ENCODE data around the gene TRAF6.
A peak's percentile ranks its signal among the peaks of the same experiment; 100 is the strongest.

The TRAF6 gene

DNA sequence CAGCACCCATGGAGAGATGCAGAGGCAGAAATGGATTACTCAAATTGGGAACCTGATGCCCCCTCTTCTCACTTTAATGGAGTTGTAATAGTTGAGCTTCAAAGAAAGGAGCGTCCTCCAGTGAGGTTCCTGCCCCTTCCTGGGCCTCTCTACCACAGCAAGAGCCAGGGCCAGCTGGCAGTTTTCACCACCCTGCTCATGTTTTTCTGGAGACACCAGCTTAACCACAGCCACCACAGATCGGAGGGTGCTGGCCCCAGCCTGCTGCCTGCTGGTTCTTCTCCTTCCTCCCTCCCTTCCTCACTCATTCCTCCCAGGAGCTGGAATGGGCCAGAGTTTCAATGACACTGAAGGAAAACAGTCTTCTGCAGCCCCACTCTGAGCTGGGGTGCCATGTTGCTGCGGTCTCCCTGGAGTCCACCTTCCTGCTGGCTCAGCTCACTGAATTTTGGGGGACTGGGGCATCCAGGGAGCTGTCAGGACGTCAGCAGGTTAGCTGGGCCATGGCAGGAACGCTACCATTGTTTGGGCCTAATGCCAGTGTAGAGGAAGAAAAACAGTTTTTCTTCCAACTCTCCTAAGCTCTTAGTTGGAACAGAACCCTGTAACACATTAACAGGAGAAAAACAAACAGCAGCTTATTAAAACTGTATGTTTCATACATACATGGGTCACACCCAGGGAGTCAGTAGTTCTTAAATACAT is 57.7 kb downstream of the TRAF6 start:
- H3K4me3 ChIP-seq: 0 out of 20 replicates have a peak overlapping the region, but pooled peaks of 1 of the 10 experiments have one; percentile 12

DNA sequence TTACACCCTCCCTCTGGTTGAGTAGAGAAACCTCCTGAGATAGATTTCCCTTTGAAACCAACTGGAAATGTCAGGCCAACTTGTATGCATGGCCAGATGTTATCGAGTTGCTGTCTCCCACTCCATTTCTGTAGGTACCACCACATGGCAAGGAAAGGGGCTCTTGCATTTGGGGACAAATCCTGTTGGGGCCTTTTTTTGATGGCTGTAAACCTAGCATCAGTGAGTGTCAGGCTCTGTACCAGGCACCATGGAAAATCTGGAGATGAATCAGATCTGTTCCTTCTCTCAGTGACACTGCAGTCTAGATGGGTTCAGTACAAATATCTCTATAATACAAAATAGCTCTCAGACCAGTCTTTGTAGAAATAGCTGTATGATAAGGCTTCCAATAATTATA is 58.4 kb downstream of the TRAF6 start:
- peak overlapping the region in 1 of 11 experiments; percentile 16; a peak in 1 of 22 replicates for H3K9ac ChIP-seq
- peak overlapping the region; percentile 67 to 92 (median 87) for H3K4me2 ChIP-seq

More for the DNA sequence above, 57.7 kb downstream of the TRAF6 start:
- H3K36me3 ChIP-seq: peaks cover under 1 to 27% (median 18%) of the 10 kb centered on the region in 11 experiments; a peak in 20 of 22 replicates
- peak overlapping the region in 3 of 11 experiments; percentile 16 to 28 (median 24); a peak in 4 of 22 replicates for H3K9ac ChIP-seq
- H4K20me1 ChIP-seq: peaks cover 0 to 4% (median 0%) of the 10 kb centered on the region in 11 experiments; a peak in 2 of 22 replicates
- H3K4me1 ChIP-seq: peaks cover 76 to 83% (median 82%) of the 10 kb centered on the region in 10 experiments
- H3K27ac ChIP-seq: peak overlapping the region in 9 of 11 experiments; percentile 3 to 71 (median 65); a peak in 15 of 22 replicates
- H3K4me2 ChIP-seq: peak overlapping the region; percentile 67 to 92 (median 87)
- TF ChIP-seq Cebpa-rat (IDR thresholded peaks at IDR 0.05): no peak
- no peaks in the 10 kb centered on the region for H3K27me3 ChIP-seq
- no peaks in the 10 kb centered on the region for H3K9me3 ChIP-seq (replicated peaks in 1 of 11)

DNA sequence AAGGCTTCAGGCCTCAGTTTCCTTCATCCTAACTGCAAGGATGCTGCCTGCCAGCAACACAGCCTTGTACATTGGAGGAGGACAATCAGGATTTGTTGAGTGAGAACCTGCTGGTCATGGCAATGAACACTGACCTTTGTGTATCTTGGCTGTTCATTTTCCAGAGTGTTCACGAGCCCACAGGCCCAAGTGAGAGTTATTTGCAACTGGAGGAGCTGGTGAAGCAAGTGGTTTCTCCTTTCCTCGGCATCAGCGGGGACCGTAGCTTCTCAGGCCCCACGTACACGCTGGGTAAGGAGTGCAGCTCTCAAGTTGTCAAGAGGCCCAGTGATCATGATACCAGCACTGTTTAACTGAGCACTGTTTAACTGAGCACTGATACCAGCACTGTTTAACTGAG is 59.0 kb downstream of the TRAF6 start:
- no peak for TF ChIP-seq Cebpa-rat (IDR thresholded peaks at IDR 0.05)
- Histone ChIP-seq H3K9me3 (replicated peaks in 1 of 11) (no peaks in the 10 kb centered on the region), H3K4me3 (no peak overlapping the region), H3K9ac (0 out of 22 replicates have a peak overlapping the region, but pooled peaks of 1 of the 11 experiments have one; percentile 13), H3K27me3 (no peaks in the 10 kb centered on the region), H3K27ac (peak overlapping the region in 6 of 11 experiments; percentile 50 to 71 (median 66); a peak in 8 of 22 replicates), H4K20me1 (peaks cover 0 to 2% (median 0%) of the 10 kb centered on the region in 11 experiments; a peak in 2 of 22 replicates), H3K4me1 (peaks cover 66 to 72% (median 70%) of the 10 kb centered on the region in 10 experiments), H3K36me3 (peaks cover 11 to 33% (median 31%) of the 10 kb centered on the region in 11 experiments; a peak in 20 of 22 replicates), H3K4me2 (peak overlapping the region; percentile 67 to 92 (median 87))

More for the DNA sequence above, 58.4 kb downstream of the TRAF6 start:
- Histone ChIP-seq H3K4me1 (peaks cover 73 to 78% (median 77%) of the 10 kb centered on the region in 10 experiments), H3K27me3 (no peaks in the 10 kb centered on the region), H3K9me3 (replicated peaks in 1 of 11) (no peaks in the 10 kb centered on the region), H3K4me3 (no peak overlapping the region), H3K27ac (peak overlapping the region in 7 of 11 experiments; percentile 50 to 71 (median 66); a peak in 14 of 22 replicates), H4K20me1 (peaks cover 0 to 4% (median 0%) of the 10 kb centered on the region in 11 experiments; a peak in 2 of 22 replicates), H3K36me3 (peaks cover 7 to 28% (median 25%) of the 10 kb centered on the region in 11 experiments; a peak in 20 of 22 replicates)
- no peak for TF ChIP-seq Cebpa-rat (IDR thresholded peaks at IDR 0.05)

DNA sequence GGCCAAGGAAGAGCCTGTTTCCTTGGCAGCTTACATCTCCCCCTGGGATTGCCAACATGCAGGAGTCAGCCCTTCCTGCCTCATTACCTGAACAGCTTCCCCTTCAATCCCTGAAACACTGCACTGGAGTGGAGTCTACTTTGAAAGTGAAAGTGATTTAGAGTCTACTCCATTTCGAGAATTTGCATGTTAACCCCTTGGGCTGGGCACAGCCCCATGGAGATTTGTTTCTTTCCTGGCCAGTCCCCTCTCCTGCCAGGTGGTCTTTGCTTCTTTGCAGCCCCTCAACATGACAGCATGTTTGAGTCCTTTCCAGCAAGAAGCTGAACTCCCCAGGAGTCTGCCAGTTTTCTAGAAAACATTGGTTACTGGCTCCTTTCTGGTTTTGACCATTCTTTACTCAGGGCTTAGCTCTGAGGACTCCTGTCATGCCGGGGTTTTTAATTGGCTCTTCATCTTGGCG is 59.9 kb downstream of the TRAF6 start:
- Histone ChIP-seq H3K9ac (no peak overlapping the region), H3K27ac (peak overlapping the region in 1 of 11 experiments; percentile 70; a peak in 1 of 22 replicates), H3K27me3 (no peaks in the 10 kb centered on the region), H3K4me2 (peak overlapping the region; percentile 67 to 92 (median 87)), H3K9me3 (replicated peaks in 1 of 11) (no peaks in the 10 kb centered on the region), H3K4me3 (peak overlapping the region in 2 of 10 experiments; percentile 14 to 24; a peak in 2 of 20 replicates), H3K4me1 (peaks cover 57 to 63% (median 61%) of the 10 kb centered on the region in 10 experiments), H3K36me3 (peaks cover 12 to 41% (median 32%) of the 10 kb centered on the region in 11 experiments; a peak in 20 of 22 replicates), H4K20me1 (no peaks in the 10 kb centered on the region; a peak in 1 of 22 replicates)
- no peak for TF ChIP-seq Cebpa-rat (IDR thresholded peaks at IDR 0.05)

DNA sequence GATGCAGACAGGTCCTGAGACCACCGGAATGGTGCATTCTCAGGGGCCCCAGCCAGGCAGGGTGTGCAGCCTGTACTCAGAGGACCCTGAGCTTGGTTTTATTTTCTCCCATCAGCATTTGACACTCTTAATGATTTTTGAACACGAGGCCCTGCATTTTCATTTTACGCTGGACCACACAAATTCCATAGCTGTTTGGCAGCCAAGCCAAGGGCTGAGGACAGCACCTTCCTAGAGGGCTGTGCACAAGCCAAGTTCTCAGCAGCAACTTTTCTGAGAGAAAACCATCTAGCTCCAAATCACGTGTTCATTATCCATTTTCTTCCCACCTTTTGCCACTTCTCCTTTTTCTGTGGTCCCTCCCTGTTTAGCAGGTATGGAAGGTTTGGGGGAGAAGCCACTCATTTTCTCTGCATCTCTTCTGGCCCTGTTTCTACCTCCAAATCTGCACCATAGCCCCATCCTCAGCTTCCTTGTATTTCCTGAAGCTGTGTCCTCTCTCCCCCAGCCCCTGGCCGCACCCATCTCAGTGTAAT is 60.4 kb downstream of the TRAF6 start:
- peak overlapping the region in 2 of 10 experiments; percentile 14 to 24; a peak in 1 of 20 replicates for H3K4me3 ChIP-seq
- H3K9me3 ChIP-seq (replicated peaks in 1 of 11): no peaks in the 10 kb centered on the region
- H3K4me2 ChIP-seq: peak overlapping the region; percentile 67 to 92 (median 87)
- H4K20me1 ChIP-seq: no peaks in the 10 kb centered on the region
- no peak for TF ChIP-seq Cebpa-rat (IDR thresholded peaks at IDR 0.05)
- H3K9ac ChIP-seq: no peak overlapping the region
- H3K27ac ChIP-seq: peak overlapping the region in 1 of 11 experiments; percentile 70; a peak in 1 of 22 replicates
- H3K27me3 ChIP-seq: no peaks in the 10 kb centered on the region
- peaks cover 52 to 58% (median 56%) of the 10 kb centered on the region in 10 experiments for H3K4me1 ChIP-seq
- H3K36me3 ChIP-seq: peaks cover 12 to 46% (median 33%) of the 10 kb centered on the region in 11 experiments; a peak in 20 of 22 replicates

DNA sequence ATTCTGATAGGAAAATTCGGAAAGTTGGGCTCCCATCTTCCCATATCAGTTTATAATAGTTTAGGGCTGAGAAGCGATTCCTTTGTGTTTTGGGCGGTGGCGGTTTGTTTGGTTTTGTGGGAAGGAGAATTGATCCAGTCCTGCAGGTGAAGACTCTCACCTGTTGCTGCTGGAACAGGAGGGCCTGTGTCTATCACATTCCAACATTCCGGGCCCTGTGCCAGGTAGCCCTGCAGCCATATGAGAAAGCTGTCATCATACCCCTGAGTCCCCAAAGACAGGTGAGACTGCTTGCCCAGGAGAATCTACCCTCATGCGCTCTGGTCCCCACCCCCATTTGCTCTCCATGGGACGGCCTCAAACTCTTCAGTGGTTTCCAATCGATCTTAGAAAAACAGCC is 62.1 kb downstream of the TRAF6 start:
- no peak overlapping the region for H3K9ac ChIP-seq
- H3K9me3 ChIP-seq (replicated peaks in 1 of 11): no peaks in the 10 kb centered on the region
- H3K4me2 ChIP-seq: no peak overlapping the region
- H3K27me3 ChIP-seq: no peaks in the 10 kb centered on the region
- H3K27ac ChIP-seq: no peak overlapping the region
- no peaks in the 10 kb centered on the region for H4K20me1 ChIP-seq
- peaks cover 35 to 41% (median 39%) of the 10 kb centered on the region in 10 experiments for H3K4me1 ChIP-seq
- H3K4me3 ChIP-seq: no peak overlapping the region
- no peak for TF ChIP-seq Cebpa-rat (IDR thresholded peaks at IDR 0.05)
- peaks cover 19 to 58% (median 40%) of the 10 kb centered on the region in 11 experiments; a peak in 20 of 22 replicates for H3K36me3 ChIP-seq

DNA sequence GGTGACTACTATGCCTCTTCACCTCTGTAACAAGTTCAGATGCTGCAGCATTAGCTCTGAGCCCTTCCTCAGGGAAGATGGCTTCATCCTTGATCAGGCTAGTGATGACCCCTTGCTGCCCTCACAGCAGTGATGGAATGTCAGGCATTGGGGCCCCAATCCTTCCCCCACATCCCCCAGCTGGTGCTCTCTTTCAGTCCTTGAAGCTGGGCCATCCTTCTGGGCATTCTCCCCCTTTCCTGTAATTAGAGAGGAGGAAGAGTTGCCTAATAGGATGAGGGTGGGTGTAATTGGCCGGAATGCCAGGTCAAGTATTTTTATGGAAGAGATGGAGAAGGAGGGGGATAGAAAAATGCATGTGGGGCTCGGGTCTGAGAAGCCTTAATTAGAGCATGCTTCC is 62.6 kb downstream of the TRAF6 start:
- no peak overlapping the region for H3K4me3 ChIP-seq
- H3K36me3 ChIP-seq: peaks cover 19 to 58% (median 41%) of the 10 kb centered on the region in 11 experiments; a peak in 20 of 22 replicates
- no peaks in the 10 kb centered on the region for H3K27me3 ChIP-seq
- peaks cover 31 to 38% (median 35%) of the 10 kb centered on the region in 10 experiments for H3K4me1 ChIP-seq
- H3K4me2 ChIP-seq: no peak overlapping the region
- no peak overlapping the region for H3K9ac ChIP-seq
- no peaks in the 10 kb centered on the region for H4K20me1 ChIP-seq
- no peak overlapping the region for H3K27ac ChIP-seq
- no peaks in the 10 kb centered on the region for H3K9me3 ChIP-seq (replicated peaks in 1 of 11)
- no peak for TF ChIP-seq Cebpa-rat (IDR thresholded peaks at IDR 0.05)

DNA sequence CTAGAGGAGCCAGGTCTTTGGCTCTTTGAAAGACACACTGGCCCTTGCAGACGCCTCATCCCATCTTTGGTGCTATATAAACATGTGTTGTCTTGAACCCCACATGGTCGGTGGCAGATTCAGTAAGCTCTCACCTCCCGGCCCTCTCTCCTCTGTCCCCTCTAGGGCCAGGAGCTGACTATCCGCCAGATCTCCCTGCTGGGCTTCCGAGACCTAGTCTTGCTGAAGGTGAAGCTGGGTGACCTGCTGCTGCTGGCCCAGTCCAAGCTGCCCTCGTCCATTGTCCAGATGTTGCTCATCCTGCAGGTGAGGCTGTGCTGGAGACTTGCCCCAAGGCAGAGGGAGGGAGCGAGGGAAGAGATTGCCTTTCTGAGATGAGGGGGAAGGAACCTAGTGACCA is 63.9 kb downstream of the TRAF6 start:
- Histone ChIP-seq H3K27ac (no peak overlapping the region), H3K4me2 (no peak overlapping the region), H3K27me3 (no peaks in the 10 kb centered on the region), H3K9me3 (replicated peaks in 1 of 11) (peaks cover 0 to 9% (median 8%) of the 10 kb centered on the region in 11 experiments; a peak in 18 of 22 replicates), H4K20me1 (no peaks in the 10 kb centered on the region), H3K36me3 (peaks cover 23 to 68% (median 50%) of the 10 kb centered on the region in 11 experiments), H3K4me3 (no peak overlapping the region), H3K4me1 (peaks cover 27 to 38% (median 30%) of the 10 kb centered on the region in 10 experiments), H3K9ac (no peak overlapping the region)
- no peak for TF ChIP-seq Cebpa-rat (IDR thresholded peaks at IDR 0.05)

All from BLaER1 treated with 17β-estradiol and CSF1 and Interleukin-3, amounts not matched to agents 10 nM and 100 nM (cell line).